NCI-H226 (cell line): Measurements from ENCODE around the gene LRRN3.
"Not testable (repeated sequence)": the region's sequence is repeated elsewhere in the genome, so short reads cannot be mapped to it uniquely, and the experiment has no call there.

Source experiments
- DNase-seq: peaks from one replicate; pipeline ENCODE4 v3.0.0-alpha.2; 2015

The LRRN3 gene

GRCh38 chr7:111090846-111091245, at the start of gene LRRN3:
Gene LRRN3, plus strand, starts transcription at chr7:111091127. Its CDS starts 31,646 bp downstream, at chr7:111122773.
- DNase-seq, result no peak

- peak; percentile 30 for DNase-seq
These were observed 49.4 kb upstream of the LRRN3 start for GRCh38 chr7:111041577-111041976.

GRCh38 chr7:111042842-111043241, 48.1 kb upstream of the LRRN3 start:
- no peak for DNase-seq

GRCh38 chr7:111043561-111043960, 47.4 kb upstream of the LRRN3 start:
- no peak for DNase-seq

- peak; percentile 18 for DNase-seq
These were observed 45.5 kb upstream of the LRRN3 start for GRCh38 chr7:111045449-111045848.

- DNase-seq, result no peak
These were observed 43.3 kb upstream of the LRRN3 start for GRCh38 chr7:111047595-111047994.

- no peak for DNase-seq
These were observed 40.8 kb upstream of the LRRN3 start for GRCh38 chr7:111049971-111050680.

- no peak for DNase-seq
These were observed 40.0 kb upstream of the LRRN3 start for GRCh38 chr7:111050875-111051416.

- no peak for DNase-seq
These were observed 39.1 kb upstream of the LRRN3 start for GRCh38 chr7:111051832-111052231.

- DNase-seq, result no peak
These were observed 37.9 kb upstream of the LRRN3 start for GRCh38 chr7:111053035-111053434.

GRCh38 chr7:111056371-111056770, 34.6 kb upstream of the LRRN3 start:
- no peak for DNase-seq

- DNase-seq, result no peak
These were observed 33.9 kb upstream of the LRRN3 start for GRCh38 chr7:111057066-111057465.

- no peak for DNase-seq
These were observed 31.1 kb upstream of the LRRN3 start for GRCh38 chr7:111059833-111060232.

GRCh38 chr7:111063166-111063565, 27.8 kb upstream of the LRRN3 start:
- no peak for DNase-seq

GRCh38 chr7:111067251-111067650, 23.7 kb upstream of the LRRN3 start:
- DNase-seq, result no peak

GRCh38 chr7:111067682-111068081, 23.2 kb upstream of the LRRN3 start:
- no peak for DNase-seq

GRCh38 chr7:111068618-111069017, 22.3 kb upstream of the LRRN3 start:
- DNase-seq, result no peak

- no peak for DNase-seq
These were observed 19.4 kb upstream of the LRRN3 start for GRCh38 chr7:111071556-111071955.

- DNase-seq, result not testable (repeated sequence)
These were observed 18.3 kb upstream of the LRRN3 start for GRCh38 chr7:111072658-111073057.

- DNase-seq, result no peak
These were observed 16.7 kb upstream of the LRRN3 start for GRCh38 chr7:111074071-111074747.

GRCh38 chr7:111074748-111075146, 16.2 kb upstream of the LRRN3 start:
- DNase-seq, result no peak

GRCh38 chr7:111075498-111075897, 15.4 kb upstream of the LRRN3 start:
- DNase-seq, result no peak

- peak; percentile 76 for DNase-seq
These were observed 14.7 kb upstream of the LRRN3 start for GRCh38 chr7:111076205-111076604.

- DNase-seq, result no peak
These were observed 13.9 kb upstream of the LRRN3 start for GRCh38 chr7:111077001-111077400.
